Measurements from ENCODE around the gene GABRA5.

GRCh38 chr15:26852980-26853379, 13.9 kb upstream of the GABRA5 start:
- no peak for TF ChIP-seq CTCF (optimal IDR thresholded peaks at IDR 0.05 in 1 of 3, IDR thresholded peaks at IDR 0.05 in 1 of 3, conservative IDR thresholded peaks at IDR 0.05 in 1 of 3; ENCODE audit: extremely low read depth in 1 of 3, insufficient read depth in 2 of 3, low read length in 3 of 3)
- no peak for TF ChIP-seq EZH2 (IDR thresholded peaks at IDR 0.05; ENCODE audit: low read length)
